HG03354 (cell line): Measurements from ENCODE around the gene SART1.
"Not testable (repeated sequence)": the region's sequence is repeated elsewhere in the genome, so short reads cannot be mapped to it uniquely, and the experiment has no call there.

ENCODE experiments used
- ATAC-seq: cut with Tn5 transposase; IDR thresholded peaks from one replicate; pipeline ENCODE4 v1.9.1; 2021; ENCODE audit warnings: mild to moderate bottlenecking; ENCODE audit not compliant: unreplicated experiment, poor library complexity, severe bottlenecking

SART1 gene

DNA sequence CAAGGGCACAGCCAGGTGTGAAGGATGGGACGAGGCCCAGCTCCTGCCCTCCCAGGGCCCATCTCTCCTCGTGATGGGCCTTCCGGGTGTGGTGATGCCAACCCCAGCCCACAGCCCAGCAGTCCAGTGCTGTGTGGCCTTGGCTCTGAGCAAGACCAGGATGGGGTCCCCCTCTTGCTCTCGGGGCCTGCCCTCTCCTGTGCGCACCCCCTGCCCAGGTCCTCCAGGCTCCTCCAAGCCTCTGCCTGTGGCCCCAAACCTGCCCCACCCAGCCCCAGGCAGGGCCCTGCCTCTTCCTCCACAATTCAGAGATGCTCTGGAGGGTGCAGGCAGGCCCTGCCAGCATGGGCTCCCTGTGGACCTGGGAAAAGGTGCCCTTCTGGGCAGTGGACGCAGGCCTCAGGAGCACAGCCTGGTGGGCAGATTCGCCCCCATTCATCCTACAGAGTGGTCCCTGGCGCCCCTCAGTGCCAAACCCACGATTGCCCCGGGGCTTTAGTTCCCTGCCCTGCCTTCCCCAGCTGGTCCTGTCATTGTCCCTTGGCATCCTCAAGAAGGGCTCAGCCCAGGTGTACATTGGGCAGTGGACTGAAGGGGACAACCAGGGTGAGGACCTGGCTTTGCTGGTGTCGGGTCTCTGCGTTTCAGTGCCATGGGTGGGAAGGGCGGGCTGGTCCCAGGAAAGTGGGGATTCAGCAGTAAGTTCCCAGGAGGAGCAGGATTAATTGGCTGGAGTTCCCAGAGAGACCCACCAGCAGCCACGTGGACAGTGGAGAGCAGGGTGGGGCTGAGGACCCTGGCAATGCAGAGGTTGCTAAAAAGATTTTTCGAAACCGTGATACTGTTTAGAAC, 20.7 kb downstream of the SART1 start:
- ATAC-seq, result no peak

DNA sequence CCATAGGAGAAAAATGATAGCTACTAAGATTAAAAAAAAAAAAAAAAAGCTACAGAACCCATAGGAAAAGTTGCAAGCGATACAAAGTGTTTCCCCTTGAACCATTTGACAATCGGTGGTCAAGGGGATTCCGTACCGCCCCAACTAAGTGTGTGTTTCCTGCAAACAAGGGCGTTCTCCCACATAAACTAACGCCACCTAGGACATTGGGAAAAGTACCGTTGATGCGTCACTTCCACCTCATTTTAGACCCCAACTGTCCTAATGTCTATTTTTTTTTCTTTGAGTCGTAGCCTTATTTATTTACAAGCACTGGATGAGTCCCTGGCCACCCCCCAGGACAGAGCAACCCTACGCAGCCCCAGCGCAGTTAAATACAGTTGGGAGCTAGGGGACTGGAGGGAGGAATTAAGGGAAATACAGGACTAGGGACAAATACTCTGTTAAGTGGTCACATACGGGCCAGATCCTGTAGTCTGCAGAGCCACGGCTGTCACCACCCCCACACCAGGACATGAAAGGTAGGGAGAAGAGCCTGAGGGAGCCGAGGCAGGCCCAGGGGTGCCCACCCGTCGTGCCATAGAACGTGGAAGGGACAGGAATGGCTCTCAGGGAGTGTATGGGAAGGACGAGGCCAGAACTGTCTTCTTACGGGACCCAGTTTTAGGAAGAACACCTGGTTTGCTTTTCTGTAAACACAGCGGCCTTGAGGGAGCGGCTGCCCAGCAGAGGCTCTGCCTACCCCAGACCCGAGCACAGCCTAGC, 21.5 kb downstream of the SART1 start:
- ATAC-seq, result no peak

DNA sequence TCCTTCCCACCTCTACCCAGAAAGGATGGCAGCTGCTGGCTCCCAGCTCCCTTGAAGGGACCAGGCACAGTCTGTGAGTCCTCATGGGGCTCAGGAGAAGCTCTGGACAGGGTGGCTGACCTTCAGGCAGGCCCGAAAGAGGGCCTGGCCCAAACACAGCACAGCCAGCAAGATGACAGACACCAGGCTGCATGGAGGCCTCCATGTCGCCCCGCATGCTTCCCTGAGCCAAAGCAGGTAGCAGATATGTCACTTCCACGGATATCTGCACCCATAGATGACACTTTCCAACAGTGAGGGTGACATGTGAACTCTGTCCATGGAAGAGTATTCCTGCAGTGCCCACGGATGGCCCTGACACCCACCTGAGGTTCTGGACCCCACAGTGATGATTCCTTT, 22.1 kb downstream of the SART1 start:
- ATAC-seq, result no peak

DNA sequence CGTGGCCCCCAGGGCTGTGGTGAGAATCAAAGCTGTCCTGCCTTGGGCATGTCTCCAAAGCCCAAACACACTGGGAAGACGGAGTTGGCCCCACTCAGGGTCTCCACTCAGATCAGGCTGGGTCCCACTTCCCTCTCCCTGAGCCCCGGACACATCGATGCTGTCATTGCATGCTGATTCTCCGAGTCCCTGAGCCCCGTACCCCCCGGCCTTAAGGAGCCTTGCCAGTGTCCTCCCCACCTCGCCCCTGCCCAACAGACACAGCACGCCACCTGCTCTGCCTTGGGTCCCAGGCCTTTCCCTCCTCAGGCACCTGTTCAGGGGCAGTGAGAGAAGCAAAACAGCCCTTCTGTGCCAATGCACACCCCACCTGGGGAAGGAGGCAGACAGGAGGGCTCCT, 25.8 kb downstream of the SART1 start:
- no peak for ATAC-seq

DNA sequence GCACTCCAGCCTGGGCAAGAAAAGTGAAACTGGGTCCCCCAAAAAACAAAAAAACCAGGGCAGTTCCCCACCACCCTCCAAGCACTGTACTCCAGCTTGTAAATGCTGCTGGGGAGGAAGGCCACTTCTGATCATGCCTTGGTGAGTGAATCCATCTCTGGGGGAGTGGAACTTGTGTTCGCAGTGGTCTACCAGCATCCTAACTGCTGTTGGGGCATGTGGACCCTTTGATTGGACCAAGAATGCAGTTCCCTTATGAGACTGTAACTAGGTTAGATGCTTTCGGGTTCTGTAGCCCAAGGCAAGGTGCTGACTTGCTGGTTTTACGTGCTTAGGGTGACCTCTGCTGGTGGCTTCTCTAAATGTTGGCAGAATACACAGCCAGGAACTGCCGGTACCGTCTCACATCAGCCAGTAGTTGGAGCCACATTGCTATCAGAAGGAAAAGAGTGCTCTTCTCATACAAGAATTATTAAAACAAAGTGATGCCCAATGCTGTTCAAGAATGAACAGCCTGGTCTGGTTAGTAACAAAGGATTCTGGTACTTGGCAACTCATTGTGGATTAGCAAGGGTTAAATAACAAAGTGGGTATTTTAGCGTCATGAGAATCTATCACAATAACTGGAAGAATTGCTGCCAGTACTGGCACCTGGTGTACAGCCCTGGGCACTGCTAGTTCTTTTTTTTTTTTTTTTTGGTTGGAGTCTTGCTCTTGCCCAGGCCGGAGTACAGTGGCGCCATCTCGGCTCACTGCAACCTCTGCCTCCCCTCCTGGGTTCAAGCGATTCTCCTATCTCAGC, 27.5 kb downstream of the SART1 start:
- peak; percentile 98 for ATAC-seq

DNA sequence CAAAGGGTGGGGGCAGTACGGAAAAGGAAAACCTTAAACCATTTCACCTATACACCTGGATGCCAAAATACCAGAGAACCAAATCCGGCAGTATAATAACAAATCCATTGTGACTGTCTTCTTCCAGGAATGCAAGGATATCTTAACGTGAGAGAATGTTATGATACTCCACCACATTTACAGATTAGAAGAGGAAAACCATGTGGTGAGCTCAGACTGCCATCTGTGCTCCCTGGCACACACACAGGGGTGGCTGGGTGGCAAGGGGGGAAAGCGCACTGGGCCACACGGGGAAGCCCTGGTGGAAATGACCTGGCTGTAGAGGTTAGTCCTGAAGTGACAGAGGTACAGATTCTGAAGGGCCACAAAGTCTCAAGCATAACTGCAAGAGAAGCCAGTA, 30.5 kb downstream of the SART1 start:
- no peak for ATAC-seq

DNA sequence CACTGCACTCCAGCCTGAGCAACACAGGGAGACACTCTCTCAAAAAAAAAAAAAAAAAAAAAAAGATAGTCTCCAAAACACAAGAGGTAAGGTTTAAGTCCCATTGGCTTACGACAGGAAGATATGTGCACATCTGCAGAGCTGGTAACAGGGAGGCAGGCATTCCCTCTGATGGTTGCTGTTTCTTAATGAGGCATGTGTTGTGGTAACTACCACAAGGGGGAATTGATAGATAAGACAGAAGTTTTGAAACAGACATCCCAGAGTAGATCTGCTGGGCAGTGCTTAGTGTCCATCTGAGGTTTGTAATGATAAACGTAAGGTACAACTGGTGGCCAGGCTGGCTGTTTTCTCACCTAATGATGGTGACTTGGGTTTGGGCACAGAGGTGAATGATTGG, 35.8 kb downstream of the SART1 start:
- no peak for ATAC-seq

DNA sequence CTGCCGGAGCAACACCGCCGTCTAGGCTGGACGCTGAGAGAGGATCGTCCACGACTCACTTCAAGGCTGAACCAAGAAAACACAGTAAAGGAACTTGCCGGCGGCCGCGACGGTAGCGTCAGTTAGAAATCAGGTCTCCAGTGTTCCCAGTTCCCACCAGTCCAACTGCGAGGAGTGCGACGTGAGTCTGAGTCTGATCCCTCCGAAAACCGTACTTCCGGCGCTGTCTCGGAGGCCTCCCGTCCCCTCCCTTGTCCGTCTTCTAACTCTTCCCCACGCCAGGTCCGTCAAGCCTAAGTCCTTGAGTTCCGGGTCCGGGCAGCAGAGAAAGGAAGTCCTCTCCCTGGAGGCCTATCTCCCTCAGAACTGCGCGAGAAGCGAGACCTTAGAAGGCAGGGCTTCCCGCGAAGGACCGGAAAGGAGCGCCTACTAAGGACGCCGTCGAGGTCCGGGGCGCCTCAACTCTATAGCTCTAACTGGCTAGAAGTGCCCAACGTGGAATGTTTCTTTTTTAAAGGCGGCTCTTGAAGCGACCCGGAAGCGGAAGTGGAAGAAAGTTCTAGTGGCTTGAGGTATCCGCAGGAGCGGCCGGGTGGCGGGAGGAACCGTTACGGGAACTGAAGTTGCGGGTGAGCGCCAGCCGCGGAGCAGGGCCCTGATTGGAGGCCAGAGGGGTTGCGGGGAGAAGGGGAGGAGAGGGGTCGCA, 40.6 kb downstream of the SART1 start, which contains the start of the genes BANF1 and EIF1AD:
TSS of gene BANF1 (plus strand) at position 562 of the 706 bp plus-strand sequence. CDS start 748 bp downstream, outside the sequence.
TSS of gene EIF1AD (minus strand) at position 216 of the 706 bp plus-strand sequence. CDS start 1,768 bp downstream, outside the sequence.
- ATAC-seq, result peak; percentile 77

DNA sequence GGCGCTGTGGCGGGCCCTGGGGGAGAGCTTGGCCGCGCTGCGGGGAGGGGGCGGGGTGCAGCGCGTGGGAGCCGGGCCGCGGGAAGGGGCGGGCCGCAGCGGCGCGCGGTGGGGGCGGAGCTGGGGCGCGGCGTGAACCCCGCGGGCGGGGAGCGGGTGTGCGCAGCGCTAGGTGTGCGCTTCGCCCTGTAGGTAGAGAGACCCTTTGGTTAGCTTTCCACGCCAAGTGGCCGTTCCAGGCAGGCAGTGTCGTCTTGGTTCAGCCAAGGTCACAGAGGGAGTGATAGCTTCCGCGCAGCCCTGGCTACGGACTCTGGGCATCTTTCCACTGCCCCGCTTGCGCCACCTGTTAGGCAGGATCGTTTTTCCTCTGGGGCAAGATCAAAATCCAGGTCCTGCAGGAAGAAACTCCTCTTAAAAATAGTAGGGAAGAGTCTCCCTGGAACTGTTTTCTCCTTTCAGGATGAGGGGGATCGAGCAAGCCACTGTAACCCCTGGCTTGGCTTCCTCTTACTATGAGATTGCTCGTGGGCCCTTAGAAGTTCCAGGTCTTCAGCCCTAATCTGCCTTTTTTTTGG, 41.2 kb downstream of the SART1 start:
- peak; percentile 45 for ATAC-seq

DNA sequence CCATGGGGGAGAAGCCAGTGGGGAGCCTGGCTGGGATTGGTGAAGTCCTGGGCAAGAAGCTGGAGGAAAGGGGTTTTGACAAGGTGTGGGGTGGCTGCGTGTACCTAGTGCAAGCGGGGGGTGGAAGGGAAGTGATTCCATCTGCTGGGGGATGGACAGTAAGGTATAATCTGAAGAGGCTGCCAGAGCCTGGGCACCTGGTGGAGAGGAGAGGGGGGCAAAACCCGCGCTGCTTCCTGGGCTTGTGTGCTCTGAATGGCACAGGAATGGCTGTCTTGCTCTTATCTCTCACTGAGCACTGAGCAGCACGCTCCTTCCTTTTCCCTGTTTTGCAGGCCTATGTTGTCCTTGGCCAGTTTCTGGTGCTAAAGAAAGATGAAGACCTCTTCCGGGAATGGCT, 41.8 kb downstream of the SART1 start:
- no peak for ATAC-seq

DNA sequence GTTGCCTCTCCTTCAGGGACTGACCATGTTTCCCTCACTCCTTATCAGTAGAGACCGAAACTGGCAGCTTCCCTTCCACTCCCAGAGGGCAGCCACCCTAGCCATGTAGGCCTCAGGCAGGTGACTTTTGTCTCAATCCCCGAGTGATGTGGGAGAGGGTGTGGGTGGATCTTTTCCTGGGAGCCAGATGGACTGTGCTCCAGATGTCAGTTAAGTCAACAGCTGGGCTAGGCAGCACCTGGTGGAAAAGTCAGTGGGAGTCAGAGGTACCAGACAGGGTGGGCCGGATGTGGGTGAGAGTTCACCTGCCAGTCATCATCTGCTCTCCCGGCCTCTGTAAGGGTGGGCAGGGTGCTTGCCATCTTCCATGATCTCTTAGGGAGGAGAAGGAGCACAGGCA, 42.7 kb downstream of the SART1 start:
- no peak for ATAC-seq

DNA sequence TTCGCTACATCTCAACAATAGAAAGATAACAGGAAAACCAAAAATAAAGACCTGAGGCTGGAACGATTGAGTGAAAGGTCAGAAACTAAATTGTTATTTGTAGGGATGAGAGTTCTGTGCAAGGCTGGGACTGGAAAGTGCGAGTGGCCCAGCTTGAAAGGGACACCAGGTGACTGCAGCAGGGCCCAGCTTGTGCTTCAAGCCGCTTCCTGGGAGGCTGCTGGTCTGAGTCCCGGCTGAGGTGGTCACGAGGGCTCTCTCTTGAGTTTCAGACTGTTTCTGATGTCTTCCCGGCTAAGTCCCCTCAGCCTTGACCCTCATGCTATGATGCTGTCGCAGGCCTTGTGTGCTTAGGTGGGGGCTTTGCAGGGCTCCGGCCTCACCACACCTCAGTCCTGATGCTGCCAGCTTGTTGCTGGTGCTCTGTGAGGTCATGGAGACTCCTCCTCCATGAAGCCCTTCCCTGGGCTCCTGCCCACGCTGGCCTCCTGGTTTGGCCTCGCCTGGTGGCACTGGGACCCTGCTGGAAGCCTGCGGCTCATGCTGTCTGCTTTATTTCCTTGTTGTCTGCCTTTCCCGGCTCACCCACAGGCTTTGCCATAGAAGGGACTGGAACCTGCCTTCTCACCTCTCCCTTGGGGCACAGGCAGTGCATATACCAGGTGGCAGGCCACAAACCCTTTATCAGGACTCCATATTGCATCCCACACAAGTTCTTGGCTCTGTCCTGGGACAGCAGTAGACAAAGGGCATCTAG, 44.8 kb downstream of the SART1 start:
- ATAC-seq, result no peak

DNA sequence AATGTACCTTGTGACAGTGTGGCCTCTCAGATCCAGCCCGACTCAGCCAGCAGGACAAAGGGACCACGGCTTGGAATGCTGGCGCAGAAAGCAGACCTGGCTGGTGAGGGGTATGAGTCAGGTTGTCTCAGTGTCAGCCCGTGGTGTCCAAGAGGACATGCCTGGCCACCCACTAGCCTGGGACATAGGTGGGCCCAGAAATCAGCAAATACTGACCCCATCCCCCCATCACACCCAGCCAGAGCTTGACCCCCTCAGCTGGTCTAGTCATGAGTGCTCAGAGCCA, 45.3 kb downstream of the SART1 start:
- no peak for ATAC-seq

DNA sequence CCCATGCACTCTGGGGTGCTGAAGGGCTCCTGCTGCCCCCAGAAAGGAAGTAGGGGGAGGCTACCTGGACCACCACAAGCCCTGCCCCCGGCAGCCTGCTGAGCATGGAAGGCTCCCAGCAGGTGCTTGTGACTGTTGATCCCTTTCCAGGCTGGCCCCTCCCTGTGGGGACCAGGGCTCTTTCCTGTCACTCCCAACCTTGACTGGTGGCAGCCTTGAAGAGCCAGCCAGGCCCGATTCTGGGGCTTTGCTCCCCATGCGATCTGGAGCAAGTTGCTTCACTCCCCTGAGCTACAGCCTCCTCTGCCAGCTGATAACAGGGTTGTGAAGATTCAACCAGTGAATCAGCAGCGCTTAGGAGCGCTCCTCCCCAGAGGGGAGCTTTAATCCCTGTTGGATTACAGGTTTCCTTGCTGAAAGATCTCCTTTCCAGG, 45.7 kb downstream of the SART1 start:
- ATAC-seq, result no peak

DNA sequence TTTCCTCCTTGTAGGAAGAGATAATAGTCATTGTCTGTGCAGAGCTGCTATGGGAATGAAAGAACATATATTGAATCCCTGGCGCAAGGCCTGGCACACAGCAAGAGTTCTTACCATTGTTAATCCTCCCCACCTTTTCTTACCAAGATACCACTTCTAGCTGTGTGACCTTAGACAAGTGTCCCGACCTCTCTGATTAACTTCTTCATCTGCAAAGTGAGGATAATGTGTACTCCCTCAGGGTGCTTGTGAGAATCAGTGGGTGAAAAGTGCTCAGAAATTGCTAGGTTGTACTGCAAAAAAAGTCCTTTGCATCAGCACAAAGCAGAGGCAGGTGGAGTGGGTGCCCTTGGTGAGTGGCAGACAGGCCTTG, 46.5 kb downstream of the SART1 start:
- no peak for ATAC-seq

DNA sequence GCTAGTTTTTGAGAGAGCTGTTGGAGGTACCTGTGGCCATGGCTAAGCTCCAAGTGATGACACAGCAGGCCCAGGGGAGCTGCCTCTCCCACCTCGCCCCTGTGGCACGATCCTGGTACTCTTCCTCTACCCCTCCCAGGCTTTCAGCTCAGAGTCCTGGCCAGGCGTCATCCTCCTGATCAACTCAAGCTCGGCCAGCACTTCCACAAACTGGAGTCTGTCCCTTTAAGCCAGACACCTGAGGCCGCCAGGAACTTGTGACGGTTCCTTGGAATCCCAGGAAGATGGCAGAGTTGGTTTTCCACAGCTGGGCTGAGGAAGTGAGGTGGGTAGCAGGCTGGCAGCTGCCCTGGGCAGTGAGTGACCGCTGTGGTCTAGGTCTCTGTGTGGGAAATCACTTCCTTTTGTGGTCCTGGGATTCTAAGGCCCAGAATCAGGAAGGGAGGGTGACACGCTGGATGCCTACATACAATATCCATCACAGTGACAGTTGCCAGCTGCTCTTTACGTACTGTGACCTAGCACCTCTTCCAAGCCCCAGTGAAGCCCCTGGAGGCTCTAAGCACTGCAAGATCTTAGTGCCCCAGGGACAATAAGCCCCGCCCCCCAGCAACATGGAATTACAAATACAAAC, 47.1 kb downstream of the SART1 start:
- no peak for ATAC-seq

DNA sequence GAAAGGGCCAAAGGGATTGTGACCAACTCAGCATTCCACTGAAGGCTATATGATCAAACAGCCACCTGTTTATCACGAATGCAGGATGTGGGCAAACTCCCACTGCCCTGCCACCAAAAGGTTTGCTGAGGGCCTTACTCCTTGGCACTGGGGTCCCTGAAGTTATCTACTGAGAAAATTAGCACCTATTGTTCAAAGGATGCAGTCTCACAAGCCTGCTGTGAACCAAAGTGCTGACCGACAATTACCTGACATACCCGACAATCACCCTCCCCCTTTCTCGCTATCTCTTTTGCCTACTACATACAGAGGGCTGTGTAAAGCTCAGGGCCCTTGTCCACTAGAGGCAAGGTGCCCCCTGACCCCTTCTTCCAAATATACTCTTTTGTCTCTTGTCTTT, 48.5 kb downstream of the SART1 start:
- not testable (repeated sequence) for ATAC-seq

DNA sequence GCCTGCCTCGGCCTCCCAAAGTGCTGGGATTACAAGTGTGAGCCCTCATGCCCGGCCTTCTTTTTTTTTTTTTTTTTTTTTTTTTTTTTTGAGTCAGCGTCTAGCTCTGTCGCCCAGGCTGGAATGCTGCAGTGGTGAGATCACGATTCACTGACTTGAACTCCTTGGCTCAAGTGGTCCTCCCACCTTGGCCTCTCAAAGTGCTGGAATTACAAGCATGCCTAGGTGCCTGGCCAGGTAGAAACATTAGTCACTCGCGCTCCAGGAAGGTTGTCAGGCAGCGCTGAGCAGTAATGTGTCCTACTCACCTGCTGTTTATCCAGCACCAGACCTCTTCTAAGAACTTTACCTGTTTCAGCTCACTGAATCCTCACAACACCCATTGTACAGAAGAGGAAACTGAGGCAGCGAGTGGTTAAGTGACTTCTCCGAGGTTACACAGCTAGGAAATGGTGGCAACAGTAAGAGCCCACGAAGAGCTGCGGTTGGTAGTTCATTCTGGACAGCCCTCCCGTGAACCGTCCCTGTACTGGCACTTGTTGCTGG, 49.8 kb downstream of the SART1 start:
- no peak for ATAC-seq
